BJ (cell line): ENCODE data around the gene HIF3A. TPM values are rescaled to one million over a fixed set of nuclear protein-coding genes. Genes with fewer than 3 reads are reported as not detected.
"Not testable (repeated sequence)": the region's sequence is repeated elsewhere in the genome, so short reads cannot be mapped to it uniquely, and the experiment has no call there.

Experiments
- CTCF ChIA-PET: fragments of 350-600 bp; formaldehyde crosslinking; extraction: SDS; loops from one replicate; lab custom pipeline; 2021; ENCODE audit warnings: antibody characterized with exemption, inconsistent platforms; lab: Yijun Ruan, JAX
- POLR2A ChIA-PET: fragments of 300-600 bp; sonication (Branson Sonifier 250); formaldehyde crosslinking; extraction: SDS; loops from one replicate; lab custom pipeline; 2021; ENCODE audit warnings: antibody characterized with exemption; lab: Charles Lee
- DNase-seq: peaks from one replicate; pipeline ENCODE4 v3.0.0-alpha.2; 2011; ENCODE audit warnings: low read depth
- H3K27me3 ChIP-seq: 2 replicates; pipeline ENCODE4 v1.6.0; 2011; ENCODE audit warnings: low read length; ENCODE audit not compliant: control insufficient read depth, insufficient read depth
- H3K36me3 ChIP-seq: 2 replicates; pipeline ENCODE4 v1.5.1; 2011; ENCODE audit warnings: low read length; ENCODE audit not compliant: control insufficient read depth, insufficient read depth
- H3K4me3 ChIP-seq: 2 replicates; pipeline ENCODE4 v1.5.1; 2011; ENCODE audit warnings: low read depth, mild to moderate bottlenecking, control low read depth, low read length
- CTCF ChIP-seq: IDR thresholded peaks from 2 replicates; pipeline ENCODE4 v1.5.1; 2011; ENCODE audit warnings: low read depth, mild to moderate bottlenecking, control low read depth, inconsistent platforms, low read length, moderate library complexity; ENCODE audit not compliant: insufficient read depth
- polyA plus RNA-seq: library from polyadenylated mRNA; depleted of rRNA; stranded (reverse); fragments of >200 nt; gene quantifications from 2 replicates; pipeline ENCODE4 v1.2.3, GENCODE V29; 2011

The HIF3A gene
- polyA plus RNA-seq, 1 experiment: not detected

DNA sequence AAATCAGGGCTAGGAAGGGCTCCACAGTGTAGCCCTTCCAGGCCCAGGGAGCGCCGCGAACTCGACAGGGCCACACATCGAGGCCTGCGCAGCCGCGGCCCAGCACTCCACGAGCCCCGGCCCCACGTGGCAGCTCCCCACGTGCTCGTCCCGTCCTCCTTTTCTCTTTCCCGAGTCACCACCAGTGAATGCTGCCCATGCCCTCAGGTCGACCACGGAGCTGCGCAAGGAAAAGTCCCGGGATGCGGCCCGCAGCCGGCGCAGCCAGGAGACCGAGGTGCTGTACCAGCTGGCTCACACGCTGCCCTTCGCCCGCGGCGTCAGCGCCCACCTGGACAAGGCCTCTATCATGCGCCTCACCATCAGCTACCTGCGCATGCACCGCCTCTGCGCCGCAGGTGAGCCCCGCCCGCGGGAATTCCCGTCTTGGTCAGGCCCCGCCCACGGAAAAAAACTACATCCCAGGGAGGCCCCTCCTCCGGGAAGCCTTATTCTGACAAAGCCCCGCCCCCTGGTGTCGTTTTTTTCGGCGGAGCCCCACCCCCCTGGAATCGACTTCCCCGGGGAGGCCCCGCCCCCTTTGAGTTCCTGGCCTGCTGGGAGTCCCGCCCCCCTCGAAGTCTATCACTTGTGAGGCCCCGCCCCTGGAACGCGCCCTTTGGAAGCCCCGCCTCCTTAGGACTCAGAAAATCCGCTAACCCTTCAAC lies 7.0 kb downstream of the HIF3A start:
- DNase-seq: no peak
- Histone ChIP-seq H3K4me3 (no peak overlapping the region), H3K36me3 (no peaks in the 10 kb centered on the region), H3K27me3 (no peaks in the 10 kb centered on the region)
- no peak for TF ChIP-seq CTCF
- ChIA-PET CTCF (no interaction called here), POLR2A (no interaction called here)

DNA sequence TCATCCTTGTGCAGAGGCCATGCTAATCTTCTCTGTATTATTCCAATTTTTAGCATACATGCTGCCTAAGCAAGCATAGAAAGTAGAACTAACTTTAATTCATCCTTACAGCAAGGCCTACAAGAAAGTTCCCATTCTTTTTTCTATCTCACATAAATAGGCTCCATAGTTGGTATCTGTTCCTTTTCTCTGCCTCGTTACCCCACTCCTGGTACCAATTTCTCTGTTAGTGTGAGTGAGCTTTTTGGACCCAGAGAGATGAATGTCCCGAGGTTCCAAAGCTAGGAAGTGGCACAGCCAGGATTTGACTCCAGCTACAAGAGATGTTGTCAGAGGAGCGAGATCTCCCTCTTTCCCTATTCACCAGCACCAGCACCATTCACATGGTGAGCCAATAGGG lies 9.7 kb downstream of the HIF3A start:
- CTCF ChIA-PET: interaction anchor here (1.1 kb wide), 1 partner anchor 16 kb away, joined by 4 read pairs; no protein-coding TSS in a partner anchor
- no peaks in the 10 kb centered on the region for H3K27me3 ChIP-seq
- no peak overlapping the region for H3K4me3 ChIP-seq
- POLR2A ChIA-PET: no interaction called here
- no peak for DNase-seq
- no peaks in the 10 kb centered on the region for H3K36me3 ChIP-seq
- TF ChIP-seq CTCF: no peak

- ChIA-PET POLR2A (no interaction called here), CTCF (no interaction called here)
- no peak for DNase-seq
- Histone ChIP-seq H3K27me3 (no peaks in the 10 kb centered on the region), H3K36me3 (no peaks in the 10 kb centered on the region), H3K4me3 (no peak overlapping the region)
- no peak for TF ChIP-seq CTCF
These were observed 11.7 kb downstream of the HIF3A start for GRCh38 chr19:46308510-46308909.

DNA sequence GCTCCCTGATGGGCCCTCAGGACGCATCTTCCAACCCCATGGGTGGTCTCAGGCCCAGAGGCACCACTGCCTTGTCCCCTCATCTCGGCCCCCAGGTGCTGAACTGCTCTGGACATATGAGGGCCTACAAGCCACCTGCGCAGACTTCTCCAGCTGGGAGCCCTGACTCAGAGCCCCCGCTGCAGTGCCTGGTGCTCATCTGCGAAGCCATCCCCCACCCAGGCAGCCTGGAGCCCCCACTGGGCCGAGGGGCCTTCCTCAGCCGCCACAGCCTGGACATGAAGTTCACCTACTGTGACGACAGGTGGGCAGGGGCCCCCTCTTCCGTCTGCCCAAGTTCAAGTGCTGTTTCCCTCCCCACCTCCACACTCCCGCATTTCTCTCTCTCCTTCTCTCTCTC lies 12.2 kb downstream of the HIF3A start:
- DNase-seq: no peak
- H3K4me3 ChIP-seq: no peak overlapping the region
- POLR2A ChIA-PET: no interaction called here
- no peak for TF ChIP-seq CTCF
- H3K36me3 ChIP-seq: no peaks in the 10 kb centered on the region
- H3K27me3 ChIP-seq: no peaks in the 10 kb centered on the region
- CTCF ChIA-PET: interaction anchor here (2.2 kb wide), 1 partner anchor 8 kb away, joined by 7 read pairs; no protein-coding TSS in a partner anchor

DNA sequence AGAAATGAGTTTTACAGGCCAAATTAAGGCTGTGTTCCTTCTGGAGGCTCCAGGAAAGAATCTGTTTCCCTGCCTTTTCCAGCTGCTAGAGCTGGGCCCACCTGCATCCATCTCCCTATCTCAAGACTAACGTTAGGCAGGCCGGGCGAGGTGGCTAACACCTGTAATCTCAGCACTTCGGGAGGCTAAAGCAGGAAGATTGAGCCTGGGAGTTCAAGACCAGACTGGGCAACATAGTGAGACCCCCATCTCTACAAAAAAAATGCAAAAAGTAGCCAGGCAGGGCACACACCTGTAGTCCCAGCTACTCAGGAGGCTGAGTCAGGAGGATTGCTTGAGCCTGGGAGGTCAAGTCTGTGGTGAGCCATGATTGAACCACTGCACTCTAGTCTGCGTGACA lies 14.6 kb downstream of the HIF3A start:
- POLR2A ChIA-PET: no interaction called here
- no peaks in the 10 kb centered on the region for H3K27me3 ChIP-seq
- no peaks in the 10 kb centered on the region for H3K36me3 ChIP-seq
- CTCF ChIA-PET: no interaction called here
- H3K4me3 ChIP-seq: no peak overlapping the region
- TF ChIP-seq CTCF: no peak
- DNase-seq: no peak

DNA sequence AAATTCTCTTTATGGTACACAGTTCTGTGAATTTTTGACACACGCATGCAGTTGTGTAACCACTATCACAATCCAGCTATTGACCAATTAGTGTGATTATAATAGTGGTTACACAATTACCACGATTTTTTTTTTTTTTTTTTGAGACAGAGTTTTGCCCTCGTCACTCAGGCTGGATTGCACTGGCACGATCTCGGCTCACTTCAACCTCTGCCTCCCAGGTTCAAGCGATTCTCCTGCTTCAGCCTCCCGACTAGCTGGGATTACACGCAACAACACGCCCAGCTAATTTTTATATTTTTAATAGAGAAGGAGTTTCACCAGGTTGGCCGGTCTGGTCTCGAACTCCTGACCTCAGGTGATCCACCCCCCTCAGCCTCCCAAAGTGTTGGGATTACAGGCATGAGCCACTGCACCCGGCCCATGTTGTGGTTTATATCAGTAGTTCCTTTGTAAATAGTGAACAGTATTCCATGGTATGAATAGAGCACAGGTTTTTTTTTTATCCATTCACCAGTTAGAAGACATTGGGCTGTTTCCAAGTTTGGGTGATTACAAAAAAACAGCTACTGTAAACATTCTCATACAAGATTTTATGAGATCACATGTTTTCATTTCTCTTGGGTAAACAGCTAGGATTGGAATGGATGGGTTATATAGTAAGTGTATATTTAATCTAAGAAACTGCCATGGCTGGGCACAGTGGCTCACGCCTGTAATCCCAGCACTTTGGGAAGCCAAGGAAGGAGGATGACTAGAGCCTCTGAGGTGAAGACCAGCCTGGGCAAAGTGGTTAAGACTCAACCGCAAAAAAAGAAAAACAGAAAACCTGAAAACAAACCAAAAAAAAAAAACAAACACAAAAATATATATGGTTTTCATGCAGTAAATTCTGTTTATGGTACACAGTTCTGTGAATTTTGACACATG lies 17.0 kb downstream of the HIF3A start:
- H3K4me3 ChIP-seq, DNase-seq, POLR2A ChIA-PET, H3K36me3 ChIP-seq, H3K27me3 ChIP-seq: not testable (repeated sequence)
- CTCF ChIA-PET: interaction anchor here (1.2 kb wide), 1 partner anchor 33 kb away, joined by 5 read pairs; the partner anchor contains the start of gene PPP5C
